ENCODE results near the gene CFAP410. TPM values are rescaled to one million over a fixed set of nuclear protein-coding genes. Genes with fewer than 3 reads are reported as not detected.

CFAP410 gene
- total and polyA plus RNA-seq, 2 of the 8 experiments (the other 6 are each of a cell fraction or from before 2014, with no cell fraction given): 10.6 to 12.0 TPM

DNA sequence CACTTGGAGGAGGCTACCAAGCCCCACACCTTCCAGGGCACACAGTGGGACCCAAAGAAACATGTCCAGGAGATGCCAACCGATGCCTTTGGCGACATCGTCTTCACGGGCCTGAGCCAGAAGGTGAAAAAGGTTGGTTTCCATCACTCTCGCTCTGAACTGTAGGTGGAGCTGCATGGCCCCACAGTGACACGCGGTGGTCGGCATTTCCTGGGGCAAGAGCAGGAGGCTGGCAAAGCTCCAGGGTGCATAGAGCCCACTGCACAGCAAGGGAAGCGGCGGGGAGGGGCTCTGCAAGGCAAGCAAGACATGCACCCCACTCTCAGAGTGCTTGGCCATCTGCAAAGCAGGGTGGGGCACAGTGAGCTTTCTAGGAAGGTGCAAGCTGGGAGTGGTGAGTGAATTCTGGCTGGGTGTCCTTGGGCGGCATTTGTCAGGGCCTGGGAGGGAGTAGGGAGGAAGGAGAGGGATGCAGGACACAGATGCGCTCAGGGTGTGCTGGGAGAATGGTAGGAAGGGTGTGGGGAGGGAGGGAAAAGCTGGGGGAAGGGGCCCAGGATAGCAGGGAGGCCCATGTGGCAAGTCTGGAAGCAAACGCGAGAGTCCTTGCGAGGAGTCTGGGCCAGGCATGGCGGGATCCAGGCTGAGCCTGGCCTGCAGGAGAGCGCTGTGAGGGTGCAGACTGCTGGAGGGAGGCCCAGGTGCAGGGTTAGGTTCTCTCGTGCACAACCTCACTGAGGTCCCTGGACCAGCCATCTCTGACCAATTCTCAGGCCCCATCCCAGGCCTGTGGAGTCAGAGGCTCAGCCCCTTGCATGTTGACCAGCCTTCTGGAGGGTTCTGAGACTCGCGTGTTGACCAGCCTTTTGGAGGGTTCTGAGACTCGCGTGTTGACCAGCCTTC lies 25.2 kb upstream of the CFAP410 start:
- Histone ChIP-seq H4K8ac (ENCODE audit: extremely low read depth, insufficient read depth, low read length) (no peak overlapping the region; the same call in none of the 2 replicates), H3K23ac (ENCODE audit: insufficient read length) (no peak overlapping the region), H3K79me1 (ENCODE audit: low read depth, low read length) (no peaks in the 10 kb centered on the region), H2BK12ac (ENCODE audit: low read depth, low read length) (peak overlapping the region; percentile 68; the same call in 1 of the 2 replicates), H2BK20ac (ENCODE audit: low read length) (no peak overlapping the region), H3K27me3 (replicated peaks in 1 of 4; ENCODE audit: control insufficient read depth in 3 of 4, extremely low read depth in 1 of 4, insufficient read depth in 3 of 4, low read length in 3 of 4) (peaks cover 0 to 8% (median 4%) of the 10 kb centered on the region in 4 experiments; a peak in 5 of 7 replicates), H2BK5ac (ENCODE audit: low read depth, low read length) (0 out of 2 replicates have a peak overlapping the region, but pooled peaks have one; percentile 44), H3K56ac (replicated peaks; ENCODE audit: insufficient read length, low read depth, low read length) (no peak overlapping the region), H3K9ac (replicated peaks in 1 of 4; ENCODE audit: extremely low read depth in 1 of 4, low read depth in 3 of 4, low read length in 3 of 4) (no peak overlapping the region), H2BK120ac (replicated peaks; ENCODE audit: low read depth, low read length) (no peak overlapping the region), H3K79me2 (ENCODE audit: control insufficient read depth in 1 of 2, insufficient read depth in 2 of 2, low read length in 2 of 2) (no peaks in the 10 kb centered on the region), H3K23me2 (ENCODE audit: low read depth, low read length) (peaks cover 3% of the 10 kb centered on the region; the same call in 1 of the 2 replicates), H3K4me2 (ENCODE audit: insufficient read depth in 1 of 2, low read depth in 2 of 2, low read length in 2 of 2) (no peak overlapping the region), H4K20me1 (replicated peaks in 1 of 2; ENCODE audit: control insufficient read depth in 1 of 2, insufficient read depth in 2 of 2, low read length in 2 of 2) (no peaks in the 10 kb centered on the region), H3K18ac (ENCODE audit: extremely low read depth, low read length) (no peak overlapping the region), H4K5ac (ENCODE audit: insufficient read length, low read depth, low read length) (no peak overlapping the region), H2BK15ac (ENCODE audit: low read length) (0 out of 2 replicates have a peak overlapping the region, but pooled peaks have one; percentile 72), H3K27ac (ENCODE audit: low read depth, low read length) (no peak overlapping the region), H3K36me3 (ENCODE audit: control insufficient read depth in 2 of 4, insufficient read depth in 4 of 4, low read length in 3 of 4) (no peaks in the 10 kb centered on the region), H3K9me3 (ENCODE audit: insufficient read depth in 2 of 2, low read depth in 1 of 2, low read length in 1 of 2) (no peaks in the 10 kb centered on the region), H3K4me1 (replicated peaks in 1 of 4; ENCODE audit: control insufficient read depth in 3 of 4, insufficient read depth in 4 of 4, low read length in 3 of 4) (peaks cover 0 to 6% (median 4%) of the 10 kb centered on the region in 4 experiments; a peak in 5 of 7 replicates), H2AFZ (ENCODE audit: low read length) (no peak overlapping the region), H3K4me3 (ENCODE audit: extremely low read depth in 1 of 4, insufficient read depth in 2 of 4, low read depth in 3 of 4, low read length in 4 of 4) (no peak overlapping the region), H2AK5ac (ENCODE audit: low read depth, low read length) (peak overlapping the region; percentile 93), H3K14ac (ENCODE audit: insufficient read length) (no peak overlapping the region), H3K4ac (replicated peaks; ENCODE audit: insufficient read length, low read depth, low read length) (peak overlapping the region; percentile 35), H4K91ac (replicated peaks; ENCODE audit: insufficient read length, low read length) (no peak overlapping the region)
- no peak for DNase-seq (ENCODE audit: low read depth in 1 of 2, low spot score in 2 of 2)
- ChIA-PET POLR2A (ENCODE audit: partially characterized antibody) (no interaction called here), CTCF (ENCODE audit: partially characterized antibody) (interaction anchor here (0.8 to 2.0 kb wide), 10 partner anchors 12 to 126 kb away, joined by 3 to 11 read pairs (median 4); partner anchors contain the start of gene TRPM2)
- FAIRE-seq: no peak
- 82% methylated on average over 21 of the region's 22 CpGs; no CpG with 5 or more reads in 1 of the 2 experiments for WGBS, 2 experiments (ENCODE audit: extremely low coverage in 1 of 2, insufficient coverage in 1 of 2, insufficient read length in 1 of 2, insufficient replicate concordance in 2 of 2, low coverage in 1 of 2, low lambda C conversion rate in 2 of 2, missing lambda C conversion rate in 1 of 2)
- TF ChIP-seq RBBP5 (IDR thresholded peaks at IDR 0.05; ENCODE audit: borderline replicate concordance, low read depth, low read length): no peak
- TF ChIP-seq TAF7 (optimal IDR thresholded peaks at IDR 0.05; ENCODE audit: borderline replicate concordance, low read depth, low read length): no peak
- TF ChIP-seq BRCA1 (IDR thresholded peaks at IDR 0.05; ENCODE audit: low read depth, low read length): no peak
- TF ChIP-seq RAD21 (IDR thresholded peaks at IDR 0.05 in 1 of 2, conservative IDR thresholded peaks at IDR 0.05 in 1 of 2; ENCODE audit: low read depth in 2 of 2, low read length in 2 of 2): peak; percentile 45 to 62
- TF ChIP-seq POLR2AphosphoS5 (IDR thresholded peaks at IDR 0.05; ENCODE audit: low read depth, low read length): no peak
- TF ChIP-seq, protein P1, sequence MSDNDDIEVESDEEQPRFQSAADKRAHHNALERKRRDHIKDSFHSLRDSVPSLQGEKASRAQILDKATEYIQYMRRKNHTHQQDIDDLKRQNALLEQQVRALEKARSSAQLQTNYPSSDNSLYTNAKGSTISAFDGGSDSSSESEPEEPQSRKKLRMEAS (IDR thresholded peaks at IDR 0.05): peak; percentile 83
- TF ChIP-seq SP1 (IDR thresholded peaks at IDR 0.05; ENCODE audit: low read depth, low read length): no peak
- TF ChIP-seq CREB1 (IDR thresholded peaks at IDR 0.05): no peak
- no peak for TF ChIP-seq ZNF274 (IDR thresholded peaks at IDR 0.05; ENCODE audit: borderline replicate concordance, extremely low read depth, low read length)

Measured in H1 (cell line).